K562 treated with DMSO at 1 percent for 4 hours (cell line): ENCODE results near the gene ETHE1. TPM values are rescaled to one million over a fixed set of nuclear protein-coding genes. Genes with fewer than 3 reads are reported as not detected.

Source experiments
- total RNA-seq: library from RNA; unstranded; fragments of 300-600 nt; gene quantifications from 2 replicates; pipeline ENCODE4 v1.2.3, GENCODE V29; 2022; ENCODE audit not compliant: insufficient read depth

The ETHE1 gene
- 18.3 and 26.5 TPM in 2 replicates for total RNA-seq

GRCh38 chr19:43526884-43527859 is at the start of gene ETHE1:
ETHE1 (minus strand) TSS chr19:43527201; CDS start chr19:43527177, 24 bp downstream.

GRCh38 chr19:43575156-43575950 is 48.4 kb upstream of the ETHE1 start, which contains the start of the genes PINLYP and XRCC1:
PINLYP (plus strand) TSS chr19:43575801; CDS start chr19:43577192, 1,391 bp downstream.
XRCC1 (minus strand) TSS chr19:43575527; CDS start chr19:43575458, 69 bp downstream.

GRCh38 chr19:43532962-43533545 is 6.1 kb upstream of the ETHE1 start, which contains the start of gene ZNF575:
ZNF575 (plus strand) TSS chr19:43533188; CDS start chr19:43534423, 1,235 bp downstream.

GRCh38 chr19:43504426-43505185 is 22.4 kb downstream of the ETHE1 start, which contains the start of gene PHLDB3:
PHLDB3 (minus strand) TSS chr19:43504746; CDS start chr19:43504118, 628 bp downstream.

GRCh38 chr19:43465468-43466120 is 61.4 kb downstream of the ETHE1 start, which contains the start of gene LYPD3:
LYPD3 (minus strand) TSS chr19:43465608; CDS start chr19:43465571, 37 bp downstream.

Other genes starting within 250 kb of the ETHE1 start
- not detected in 2 replicates for gene CD177, start 173.5 kb downstream of the ETHE1 start, total RNA-seq
- gene TEX101, start 112.3 kb downstream of the ETHE1 start, total RNA-seq = 0.76 and 1.6 TPM in 2 replicates
- 1.2 TPM in 1 of 2 replicates, not detected in the other for gene LYPD3, start 61.6 kb downstream of the ETHE1 start, total RNA-seq
- gene PHLDB3, start 22.5 kb downstream of the ETHE1 start, total RNA-seq = 10.0 and 14.5 TPM in 2 replicates
- gene ZNF575, start 6.0 kb upstream of the ETHE1 start, total RNA-seq = 0.98 and 1.4 TPM in 2 replicates
- 47.9 and 49.2 TPM in 2 replicates for gene XRCC1, start 48.3 kb upstream of the ETHE1 start, total RNA-seq
- 4.8 and 6.7 TPM in 2 replicates for gene PINLYP, start 48.6 kb upstream of the ETHE1 start, total RNA-seq
- 5.4 and 10.9 TPM in 2 replicates for gene IRGQ, start 68.9 kb upstream of the ETHE1 start, total RNA-seq
- 6.1 and 6.6 TPM in 2 replicates for gene ZNF576, start 69.4 kb upstream of the ETHE1 start, total RNA-seq
- 0.67 TPM in 1 of 2 replicates, not detected in the other for gene SRRM5, start 84.9 kb upstream of the ETHE1 start, total RNA-seq
- 51.8 and 54.5 TPM in 2 replicates for gene ZNF428, start 92.4 kb upstream of the ETHE1 start, total RNA-seq
- gene CADM4, start 112.6 kb upstream of the ETHE1 start, total RNA-seq = 2.9 and 4.4 TPM in 2 replicates
- 19.7 and 23.4 TPM in 2 replicates for gene PLAUR, start 143.0 kb upstream of the ETHE1 start, total RNA-seq
- not detected in 2 replicates for gene IRGC, start 188.9 kb upstream of the ETHE1 start, total RNA-seq
- 22.3 and 34.0 TPM in 2 replicates for gene SMG9, start 227.8 kb upstream of the ETHE1 start, total RNA-seq